ENCODE results near the gene SHC3.

DNA sequence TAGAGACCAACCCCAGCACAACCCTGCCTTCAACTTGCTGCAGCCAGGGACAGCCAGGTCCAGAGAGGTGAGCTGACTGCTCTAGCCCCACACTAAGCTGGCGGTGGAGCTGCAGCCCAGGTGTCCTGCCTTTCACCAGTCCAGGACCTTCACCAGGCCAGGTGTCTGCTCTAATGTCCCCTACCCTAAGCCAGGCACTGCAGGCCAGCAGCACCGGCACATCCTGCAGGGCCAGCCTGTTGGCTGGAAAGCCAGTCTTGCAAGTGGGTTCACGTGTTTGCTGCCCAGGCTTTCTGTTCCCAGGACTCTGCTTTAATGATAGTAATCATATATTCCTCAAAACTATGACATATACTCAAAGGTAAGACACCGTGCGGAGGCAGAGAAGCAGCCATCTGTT is 5.5 kb downstream of the SHC3 start:
- TF ChIP-seq, protein P1, sequence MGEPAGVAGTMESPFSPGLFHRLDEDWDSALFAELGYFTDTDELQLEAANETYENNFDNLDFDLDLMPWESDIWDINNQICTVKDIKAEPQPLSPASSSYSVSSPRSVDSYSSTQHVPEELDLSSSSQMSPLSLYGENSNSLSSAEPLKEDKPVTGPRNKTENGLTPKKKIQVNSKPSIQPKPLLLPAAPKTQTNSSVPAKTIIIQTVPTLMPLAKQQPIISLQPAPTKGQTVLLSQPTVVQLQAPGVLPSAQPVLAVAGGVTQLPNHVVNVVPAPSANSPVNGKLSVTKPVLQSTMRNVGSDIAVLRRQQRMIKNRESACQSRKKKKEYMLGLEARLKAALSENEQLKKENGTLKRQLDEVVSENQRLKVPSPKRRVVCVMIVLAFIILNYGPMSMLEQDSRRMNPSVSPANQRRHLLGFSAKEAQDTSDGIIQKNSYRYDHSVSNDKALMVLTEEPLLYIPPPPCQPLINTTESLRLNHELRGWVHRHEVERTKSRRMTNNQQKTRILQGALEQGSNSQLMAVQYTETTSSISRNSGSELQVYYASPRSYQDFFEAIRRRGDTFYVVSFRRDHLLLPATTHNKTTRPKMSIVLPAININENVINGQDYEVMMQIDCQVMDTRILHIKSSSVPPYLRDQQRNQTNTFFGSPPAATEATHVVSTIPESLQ (CRISPR knock-in tag; IDR thresholded peaks at IDR 0.05) = no peak
- TF ChIP-seq FOXM1 (IDR thresholded peaks at IDR 0.05; ENCODE audit: low read depth) (no peak), FOXM1 (CRISPR knock-in tag; IDR thresholded peaks at IDR 0.05; ENCODE audit: low read depth) (no peak)
